ACC112 (cell line): ENCODE data around the gene ABCC4.

ENCODE experiments used
- H2AFZ ChIP-seq: fragments of 200-600 bp; sonication (generic); one replicate; pipeline ENCODE4 v1.6.0; 2017; ENCODE audit warnings: antibody characterized with exemption, low read length; ENCODE audit not compliant: unreplicated experiment
- H3K27ac ChIP-seq: fragments of 200-600 bp; sonication (generic); 2 replicates; pipeline ENCODE4 v1.5.1; 2014; ENCODE audit warnings: low read depth, mild to moderate bottlenecking, antibody characterized with exemption, low read length, moderate library complexity
- H3K27me3 ChIP-seq: fragments of 200-600 bp; sonication (generic); 2 replicates; pipeline ENCODE4 v1.6.1; 2014; ENCODE audit warnings: mild to moderate bottlenecking, antibody characterized with exemption, low read length, moderate library complexity, mixed read lengths; ENCODE audit not compliant: insufficient read depth
- H3K36me3 ChIP-seq: fragments of 200-600 bp; sonication (generic); 2 replicates; pipeline ENCODE4 v1.6.1; 2016; ENCODE audit warnings: mild to moderate bottlenecking, antibody characterized with exemption, low read length, moderate library complexity, mixed read lengths; ENCODE audit not compliant: insufficient read depth
- H3K4me1 ChIP-seq: fragments of 200-600 bp; sonication (generic); one replicate; pipeline ENCODE4 v1.6.1; 2016; ENCODE audit warnings: low read length, mixed read lengths; ENCODE audit not compliant: insufficient read depth, unreplicated experiment, control insufficient read depth
- H3K4me3 ChIP-seq: fragments of 200-600 bp; sonication (generic); 2 replicates; pipeline ENCODE4 v1.5.1; 2014; ENCODE audit warnings: mild to moderate bottlenecking, low read depth, low read length
- H3K79me2 ChIP-seq: fragments of 200-600 bp; sonication (generic); one replicate; pipeline ENCODE4 v1.6.0; 2016; ENCODE audit warnings: low read length; ENCODE audit not compliant: control insufficient read depth, unreplicated experiment, insufficient read depth

The ABCC4 gene

GRCh38 chr13:95233026-95233635, 68.1 kb downstream of the ABCC4 start:
- Histone ChIP-seq H3K79me2 (no peaks in the 10 kb centered on the region), H3K27me3 (no peaks in the 10 kb centered on the region), H2AFZ (no peak overlapping the region), H3K36me3 (no peaks in the 10 kb centered on the region), H3K4me3 (no peak overlapping the region), H3K27ac (no peak overlapping the region), H3K4me1 (no peaks in the 10 kb centered on the region)

- H3K27me3 ChIP-seq, result no peaks in the 10 kb centered on the region
- no peaks in the 10 kb centered on the region for H3K4me1 ChIP-seq
These were observed 69.9 kb downstream of the ABCC4 start for GRCh38 chr13:95231393-95231792.

GRCh38 chr13:95229855-95230254, 71.4 kb downstream of the ABCC4 start:
- H3K4me3 ChIP-seq, result no peak overlapping the region
- H3K79me2 ChIP-seq, result no peaks in the 10 kb centered on the region
- H3K27ac ChIP-seq, result no peak overlapping the region
- no peaks in the 10 kb centered on the region for H3K27me3 ChIP-seq
- H2AFZ ChIP-seq, result no peak overlapping the region
- H3K4me1 ChIP-seq, result no peaks in the 10 kb centered on the region
- no peaks in the 10 kb centered on the region for H3K36me3 ChIP-seq

More at GRCh38 chr13:95231393-95231792, 69.9 kb downstream of the ABCC4 start:
- no peak overlapping the region for H2AFZ ChIP-seq
- no peak overlapping the region for H3K27ac ChIP-seq
- H3K36me3 ChIP-seq, result no peaks in the 10 kb centered on the region
- H3K4me3 ChIP-seq, result no peak overlapping the region
- H3K79me2 ChIP-seq, result no peaks in the 10 kb centered on the region

GRCh38 chr13:95228130-95228529, 73.1 kb downstream of the ABCC4 start:
- no peaks in the 10 kb centered on the region for H3K27me3 ChIP-seq
- H3K79me2 ChIP-seq, result no peaks in the 10 kb centered on the region
- no peaks in the 10 kb centered on the region for H3K36me3 ChIP-seq
- no peak overlapping the region for H3K27ac ChIP-seq
- no peaks in the 10 kb centered on the region for H3K4me1 ChIP-seq
- no peak overlapping the region for H2AFZ ChIP-seq
- H3K4me3 ChIP-seq, result no peak overlapping the region

- no peak overlapping the region for H3K27ac ChIP-seq
- H3K27me3 ChIP-seq, result no peaks in the 10 kb centered on the region
- H2AFZ ChIP-seq, result no peak overlapping the region
- H3K4me3 ChIP-seq, result no peak overlapping the region
- H3K79me2 ChIP-seq, result no peaks in the 10 kb centered on the region
- H3K36me3 ChIP-seq, result no peaks in the 10 kb centered on the region
- H3K4me1 ChIP-seq, result no peaks in the 10 kb centered on the region
These were observed 74.1 kb downstream of the ABCC4 start for GRCh38 chr13:95226932-95227695.

GRCh38 chr13:95226476-95226875, 74.8 kb downstream of the ABCC4 start:
- Histone ChIP-seq H3K36me3 (no peaks in the 10 kb centered on the region), H3K27me3 (no peaks in the 10 kb centered on the region), H2AFZ (no peak overlapping the region), H3K79me2 (no peaks in the 10 kb centered on the region), H3K4me1 (no peaks in the 10 kb centered on the region), H3K27ac (no peak overlapping the region), H3K4me3 (no peak overlapping the region)

- H3K4me1 ChIP-seq, result no peaks in the 10 kb centered on the region
- no peak overlapping the region for H3K4me3 ChIP-seq
- H3K79me2 ChIP-seq, result no peaks in the 10 kb centered on the region
- H3K27me3 ChIP-seq, result no peaks in the 10 kb centered on the region
- H2AFZ ChIP-seq, result no peak overlapping the region
- H3K36me3 ChIP-seq, result no peaks in the 10 kb centered on the region
- no peak overlapping the region for H3K27ac ChIP-seq
These were observed 75.2 kb downstream of the ABCC4 start for GRCh38 chr13:95226050-95226449.

- H3K27me3 ChIP-seq, result no peaks in the 10 kb centered on the region
- no peaks in the 10 kb centered on the region for H3K36me3 ChIP-seq
- no peak overlapping the region for H3K4me3 ChIP-seq
- H3K4me1 ChIP-seq, result no peaks in the 10 kb centered on the region
- no peaks in the 10 kb centered on the region for H3K79me2 ChIP-seq
- no peak overlapping the region for H3K27ac ChIP-seq
- H2AFZ ChIP-seq, result no peak overlapping the region
These were observed 77.2 kb downstream of the ABCC4 start for GRCh38 chr13:95224064-95224463.

GRCh38 chr13:95222733-95223018, 78.6 kb downstream of the ABCC4 start:
- no peak overlapping the region for H3K4me3 ChIP-seq
- H3K4me1 ChIP-seq, result no peaks in the 10 kb centered on the region
- no peak overlapping the region for H3K27ac ChIP-seq
- H3K27me3 ChIP-seq, result no peaks in the 10 kb centered on the region
- H3K36me3 ChIP-seq, result no peaks in the 10 kb centered on the region
- no peaks in the 10 kb centered on the region for H3K79me2 ChIP-seq
- no peak overlapping the region for H2AFZ ChIP-seq

GRCh38 chr13:95221971-95222732, 79.1 kb downstream of the ABCC4 start:
- H3K79me2 ChIP-seq, result no peaks in the 10 kb centered on the region
- H3K4me1 ChIP-seq, result no peaks in the 10 kb centered on the region
- H2AFZ ChIP-seq, result no peak overlapping the region
- H3K27ac ChIP-seq, result no peak overlapping the region
- no peaks in the 10 kb centered on the region for H3K36me3 ChIP-seq
- H3K4me3 ChIP-seq, result no peak overlapping the region
- H3K27me3 ChIP-seq, result no peaks in the 10 kb centered on the region

- H3K36me3 ChIP-seq, result no peaks in the 10 kb centered on the region
- no peak overlapping the region for H3K4me3 ChIP-seq
- H3K79me2 ChIP-seq, result no peaks in the 10 kb centered on the region
- no peaks in the 10 kb centered on the region for H3K4me1 ChIP-seq
- H2AFZ ChIP-seq, result no peak overlapping the region
- H3K27me3 ChIP-seq, result no peaks in the 10 kb centered on the region
- H3K27ac ChIP-seq, result no peak overlapping the region
These were observed 80.6 kb downstream of the ABCC4 start for GRCh38 chr13:95220611-95221010.
